Lung (tissue), 12 donors: ENCODE results near the gene EBF4. TPM values are rescaled to one million over a fixed set of nuclear protein-coding genes. Genes with fewer than 3 reads are reported as not detected.

Experiments used
- ATAC-seq: fragments of 200-7000 bp; cut with Tn5 transposase; one replicate; pipeline ENCODE4 v1.9.1; 2020; ENCODE audit warnings: moderate number of reproducible peaks; ENCODE audit not compliant: insufficient read depth, low FRiP score
- DNase-seq, 3 donors: peaks; one replicate each; pipeline ENCODE4 v3.0.0-alpha.2; 2013 to 2017
- H3K27ac ChIP-seq, 2 donors: one replicate each; pipeline ENCODE4 v1.5.1; 2013; ENCODE audit warnings: mild to moderate bottlenecking in 2 of 2, moderate library complexity in 2 of 2, control low read depth in 1 of 2, inconsistent platforms in 1 of 2, low read depth in 1 of 2, low read length in 1 of 2
- H3K27me3 ChIP-seq, 3 donors: one replicate each; pipeline ENCODE4 v1.5.1; 2013; ENCODE audit warnings: low read length in 2 of 3; ENCODE audit not compliant: control insufficient read depth in 3 of 3, insufficient read depth in 3 of 3
- H3K36me3 ChIP-seq, 4 donors: one replicate each; pipeline ENCODE4 v1.5.1; 2013; ENCODE audit warnings: low read length in 4 of 4, mild to moderate bottlenecking in 1 of 4, moderate library complexity in 1 of 4; ENCODE audit not compliant: control insufficient read depth in 4 of 4, insufficient read depth in 4 of 4
- H3K4me1 ChIP-seq, 5 donors: one replicate each; pipeline ENCODE4 v1.5.1; 2013; ENCODE audit warnings: low read length in 5 of 5, mild to moderate bottlenecking in 2 of 5, moderate library complexity in 1 of 5; ENCODE audit not compliant: control insufficient read depth in 5 of 5, insufficient read depth in 5 of 5
- H3K4me3 ChIP-seq: one replicate; pipeline ENCODE4 v1.5.1; 2013; ENCODE audit warnings: mild to moderate bottlenecking, control low read depth, moderate library complexity
- H3K9ac ChIP-seq, 2 donors: one replicate each; pipeline ENCODE4 v1.5.1; 2013; ENCODE audit warnings: low read length in 2 of 2, control low read depth in 1 of 2; ENCODE audit not compliant: insufficient read depth in 1 of 2
- H3K9me3 ChIP-seq, 4 donors: one replicate each; pipeline ENCODE4 v1.5.1; 2013; ENCODE audit warnings: low read length in 3 of 4, mild to moderate bottlenecking in 1 of 4, moderate library complexity in 1 of 4; ENCODE audit not compliant: control insufficient read depth in 4 of 4, insufficient read depth in 3 of 4
- WGBS, 2 donors: extraction: QIAGEN DNeasy Blood & Tissue Kit; methylation state at CpG; one replicate each; pipeline ENCODE4 v1.1.7; 2013; 5-methylcytosine and 5-hydroxymethylcytosine counted together
- polyA plus RNA-seq, 2 donors: library from polyadenylated mRNA; stranded (reverse); fragments of 200-250 nt; gene quantifications; one replicate each; pipeline ENCODE4 v1.2.1, GENCODE V29; 2013
- total RNA-seq, 2 donors: library from RNA; depleted of rRNA in 1 of 2; stranded (reverse); fragments of >200 nt in 1 of 2; gene quantifications; one replicate each; pipeline ENCODE4 v1.2.1, GENCODE V29; 2014 to 2021
- TF ChIP-seq, protein P1 (sequence below): IDR thresholded peaks from 2 replicates; pipeline ENCODE4 v1.5.1; 2012; ENCODE audit warnings: mild to moderate bottlenecking; ENCODE audit errors: control extremely low read depth, extremely low read depth
- donor health status: control.
- donor health status: control.
- donor health status: Bipolar disorder and iron deficiency.
- donor health status: healthy.
- donor health status: DM: yes; HTN: yes; CAD: no.

The EBF4 gene
- total and polyA plus RNA-seq, 4 donors: 5.8 to 15.8 (median 7.4) TPM

DNA sequence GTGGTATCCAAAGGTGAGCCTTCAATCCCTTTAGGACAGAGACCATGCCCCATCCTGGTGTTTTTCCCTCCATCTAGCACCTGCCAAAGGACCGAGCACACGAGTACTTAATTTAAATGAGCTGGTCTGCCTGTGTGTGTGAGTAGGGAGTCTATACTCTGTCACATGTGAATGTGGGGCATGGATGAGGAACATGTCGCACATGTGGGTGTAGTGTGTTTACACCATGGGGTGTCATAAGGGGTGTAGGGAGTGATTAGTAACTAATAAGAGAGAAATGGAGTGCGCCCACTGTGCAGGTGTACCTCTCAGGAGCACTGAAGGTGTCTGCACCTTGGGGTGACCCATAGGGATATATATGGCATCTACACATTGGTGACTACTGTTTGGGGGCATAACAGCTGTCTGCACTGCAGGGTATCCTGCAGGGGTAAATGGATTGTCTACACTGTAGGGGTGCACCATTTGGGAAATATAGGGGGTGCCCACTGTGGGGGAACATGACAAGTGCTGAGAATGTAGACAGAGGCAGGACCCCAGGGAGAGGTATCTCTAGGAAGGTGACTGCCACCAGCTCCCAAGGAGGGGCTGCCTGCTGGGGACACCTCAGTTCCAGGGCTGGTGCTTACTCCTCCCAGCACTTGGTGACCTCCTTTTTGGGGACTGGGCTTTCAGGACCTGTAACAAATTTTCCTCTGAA, 53.5 kb downstream of the EBF4 start:
- 95 to 96% methylated on average over 4 of the region's 4 CpGs for WGBS, 2 donors
- TF ChIP-seq, protein P1, sequence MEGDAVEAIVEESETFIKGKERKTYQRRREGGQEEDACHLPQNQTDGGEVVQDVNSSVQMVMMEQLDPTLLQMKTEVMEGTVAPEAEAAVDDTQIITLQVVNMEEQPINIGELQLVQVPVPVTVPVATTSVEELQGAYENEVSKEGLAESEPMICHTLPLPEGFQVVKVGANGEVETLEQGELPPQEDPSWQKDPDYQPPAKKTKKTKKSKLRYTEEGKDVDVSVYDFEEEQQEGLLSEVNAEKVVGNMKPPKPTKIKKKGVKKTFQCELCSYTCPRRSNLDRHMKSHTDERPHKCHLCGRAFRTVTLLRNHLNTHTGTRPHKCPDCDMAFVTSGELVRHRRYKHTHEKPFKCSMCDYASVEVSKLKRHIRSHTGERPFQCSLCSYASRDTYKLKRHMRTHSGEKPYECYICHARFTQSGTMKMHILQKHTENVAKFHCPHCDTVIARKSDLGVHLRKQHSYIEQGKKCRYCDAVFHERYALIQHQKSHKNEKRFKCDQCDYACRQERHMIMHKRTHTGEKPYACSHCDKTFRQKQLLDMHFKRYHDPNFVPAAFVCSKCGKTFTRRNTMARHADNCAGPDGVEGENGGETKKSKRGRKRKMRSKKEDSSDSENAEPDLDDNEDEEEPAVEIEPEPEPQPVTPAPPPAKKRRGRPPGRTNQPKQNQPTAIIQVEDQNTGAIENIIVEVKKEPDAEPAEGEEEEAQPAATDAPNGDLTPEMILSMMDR: no peak
- no peak overlapping the region for H3K27ac ChIP-seq

DNA sequence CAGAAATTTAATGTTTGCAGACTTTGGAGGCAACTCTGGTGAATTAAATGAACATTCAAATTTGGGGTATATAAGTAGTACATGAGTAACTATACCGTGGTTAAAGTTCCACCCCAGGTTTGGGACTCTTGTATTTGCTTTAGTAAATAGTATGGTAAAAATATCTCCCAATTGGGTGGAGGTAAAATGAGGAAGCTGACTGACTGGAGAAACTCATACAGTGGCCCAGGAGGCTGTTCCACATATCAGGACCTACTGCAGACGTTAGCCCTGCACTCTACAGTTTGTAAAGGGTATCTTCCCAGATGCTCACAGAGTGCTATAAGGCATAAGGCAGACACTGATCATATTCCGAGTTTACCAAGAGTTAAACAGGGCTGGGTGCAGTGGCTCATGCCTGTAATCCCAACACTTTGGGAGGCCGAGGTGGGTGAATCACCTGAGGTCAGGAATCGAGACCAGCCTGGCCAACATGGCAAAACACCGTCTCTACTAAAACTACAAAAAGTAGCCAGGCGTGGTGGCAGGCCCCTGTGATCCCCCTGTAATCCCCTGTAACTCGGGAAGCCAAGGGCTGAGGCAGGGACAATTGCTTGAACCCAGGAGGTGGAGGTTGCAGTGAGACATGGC, 54.2 kb downstream of the EBF4 start:
- no peak overlapping the region for H3K9ac ChIP-seq
- H3K36me3 ChIP-seq: no peaks in the 10 kb centered on the region
- 77% methylated on average over 8 of the region's 8 CpGs for WGBS, 2 donors
- DNase-seq: no peak
- H3K9me3 ChIP-seq: no peaks in the 10 kb centered on the region
- peaks cover 0 to 56% (median 16%) of the 10 kb centered on the region in 3 donors for H3K27me3 ChIP-seq
- H3K4me1 ChIP-seq: peaks cover 0 to 5% (median 4%) of the 10 kb centered on the region in 5 donors
- TF ChIP-seq, protein P1: no peak
- ATAC-seq: no peak
- H3K27ac ChIP-seq: no peak overlapping the region
- H3K4me3 ChIP-seq: no peak overlapping the region

More for the DNA sequence above, 53.5 kb downstream of the EBF4 start:
- Histone ChIP-seq H3K4me3 (no peak overlapping the region), H3K9ac (no peak overlapping the region), H3K9me3 (no peaks in the 10 kb centered on the region), H3K36me3 (no peaks in the 10 kb centered on the region), H3K4me1 (peaks cover 0 to 5% (median 3%) of the 10 kb centered on the region in 5 donors), H3K27me3 (peaks cover 0 to 53% (median 16%) of the 10 kb centered on the region in 3 donors)
- no peak for ATAC-seq
- no peak for DNase-seq

DNA sequence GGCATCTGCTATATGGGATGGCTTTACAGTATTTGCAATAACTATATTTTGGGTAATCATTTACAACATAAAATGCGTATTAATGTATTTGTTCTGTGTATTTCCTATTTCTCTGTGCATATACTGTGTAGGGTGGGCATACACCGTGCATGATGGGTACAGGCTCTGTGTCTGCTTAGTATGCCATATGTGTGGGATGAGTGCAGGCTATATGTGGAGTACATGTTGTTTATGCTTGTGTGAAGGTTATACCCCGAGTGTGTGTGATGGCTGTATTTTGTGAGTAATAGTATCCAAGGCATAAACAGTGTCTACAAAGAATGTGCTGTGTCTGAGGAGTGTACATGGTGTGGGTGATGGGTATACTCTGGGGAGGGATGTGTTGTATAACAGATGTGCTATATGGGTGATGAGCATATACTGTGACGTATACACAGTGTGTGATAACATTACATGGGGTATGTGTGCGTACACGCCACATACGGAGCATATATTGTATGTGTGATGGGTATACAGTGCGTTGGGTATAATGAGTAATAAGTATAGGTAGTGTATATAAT, 55.2 kb downstream of the EBF4 start:
- H3K9ac ChIP-seq: no peak overlapping the region
- no peak overlapping the region for H3K27ac ChIP-seq
- H3K27me3 ChIP-seq: peaks cover 0 to 55% (median 16%) of the 10 kb centered on the region in 3 donors
- H3K36me3 ChIP-seq: no peaks in the 10 kb centered on the region
- H3K9me3 ChIP-seq: no peaks in the 10 kb centered on the region
- H3K4me1 ChIP-seq: peaks cover 0 to 13% (median 9%) of the 10 kb centered on the region in 5 donors
- ATAC-seq (no peak), DNase-seq (no peak)
- H3K4me3 ChIP-seq: no peak overlapping the region
- 91 to 94% methylated on average over 8 of the region's 8 CpGs for WGBS, 2 donors
- TF ChIP-seq, protein P1: no peak
